SJCRH30 (cell line): Measurements from ENCODE around the gene TRIM25. TPM values are rescaled to one million over a fixed set of nuclear protein-coding genes. Genes with fewer than 3 reads are reported as not detected.

Experiments
- DNase-seq, 2 experiments: peaks; one replicate each; pipeline ENCODE4 v3.0.0-alpha.2; 2015 to 2020
- H3K27ac ChIP-seq: fragments of 250-450 bp; sonication (Bioruptor Pico); 2 replicates; pipeline ENCODE4 v1.5.1; 2020; ENCODE audit warnings: mild to moderate bottlenecking, moderate library complexity
- H3K27me3 ChIP-seq: fragments of 250-450 bp; sonication (Bioruptor Pico); 2 replicates; pipeline ENCODE4 v1.5.1; 2020; ENCODE audit warnings: mild to moderate bottlenecking, moderate library complexity
- H3K36me3 ChIP-seq: fragments of 250-450 bp; sonication (Bioruptor Pico); 2 replicates; pipeline ENCODE4 v1.5.1; 2020; ENCODE audit warnings: mild to moderate bottlenecking, moderate library complexity
- H3K4me1 ChIP-seq: fragments of 250-450 bp; sonication (Bioruptor Pico); 2 replicates; pipeline ENCODE4 v1.5.1; 2020; ENCODE audit warnings: mild to moderate bottlenecking, moderate library complexity
- H3K4me3 ChIP-seq: fragments of 250-450 bp; sonication (Bioruptor Pico); 2 replicates; pipeline ENCODE4 v1.5.1; 2020; ENCODE audit warnings: mild to moderate bottlenecking, moderate library complexity
- H3K9me3 ChIP-seq: fragments of 250-450 bp; sonication (Bioruptor Pico); replicated peaks from 2 replicates; pipeline ENCODE4 v1.5.1; 2020; ENCODE audit warnings: mild to moderate bottlenecking, moderate library complexity
- total RNA-seq: library from RNA; depleted of rRNA; stranded (reverse); fragments of >200 nt; shearing (Covaris generic); gene quantifications from 2 replicates; pipeline ENCODE4 v1.2.3, GENCODE V29; 2014

The TRIM25 gene
- total RNA-seq, 1 experiment from 2014 or later: 2.7 TPM

DNA sequence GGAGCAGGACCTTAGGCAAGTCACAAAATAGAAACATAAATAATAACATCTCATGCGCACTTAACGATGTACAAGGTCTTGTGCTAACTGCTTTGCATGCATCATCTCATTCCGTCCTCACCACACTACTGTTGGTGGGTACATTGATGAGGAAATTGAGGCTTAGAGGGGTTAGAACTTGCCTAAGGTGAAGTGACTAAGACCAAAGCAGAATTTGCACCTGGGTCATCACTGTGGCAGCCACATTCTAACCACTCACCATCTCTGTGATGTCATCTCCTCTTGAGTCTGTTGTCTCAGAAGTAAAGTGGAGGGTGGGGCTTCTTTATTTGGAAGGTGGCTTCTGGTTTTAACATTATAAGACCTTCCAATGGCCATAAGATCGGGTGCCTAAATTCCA, 20.4 kb upstream of the TRIM25 start:
- Histone ChIP-seq H3K27me3 (no peaks in the 10 kb centered on the region), H3K36me3 (peaks cover 21% of the 10 kb centered on the region), H3K4me1 (peaks cover 5% of the 10 kb centered on the region), H3K4me3 (no peak overlapping the region), H3K27ac (no peak overlapping the region), H3K9me3 (peaks cover 10% of the 10 kb centered on the region)
- DNase-seq: no peak

DNA sequence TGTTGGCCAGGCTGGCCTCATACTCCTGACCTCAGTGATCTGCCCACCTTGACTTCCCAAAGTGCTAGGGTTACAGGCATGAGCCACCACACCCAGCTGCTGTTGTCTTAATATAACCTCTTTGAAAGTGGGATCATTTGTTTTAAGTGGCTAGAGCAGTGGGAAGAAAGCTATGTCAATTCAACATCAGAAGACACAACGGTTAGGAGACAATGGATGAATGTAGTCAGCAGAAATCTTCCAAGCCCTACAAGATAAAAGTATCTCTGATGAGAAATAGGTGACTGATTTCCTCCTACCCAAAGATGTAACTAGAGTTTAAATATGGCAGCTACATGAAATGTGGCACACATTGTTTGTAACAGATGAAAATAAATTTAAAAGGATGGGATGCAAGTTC, 20.0 kb upstream of the TRIM25 start:
- DNase-seq: peak in 1 of 2 experiments; percentile 6
- Histone ChIP-seq H3K4me3 (no peak overlapping the region), H3K9me3 (peaks cover 10% of the 10 kb centered on the region), H3K27me3 (no peaks in the 10 kb centered on the region), H3K4me1 (peaks cover 5% of the 10 kb centered on the region), H3K36me3 (peaks cover 17% of the 10 kb centered on the region), H3K27ac (no peak overlapping the region)

DNA sequence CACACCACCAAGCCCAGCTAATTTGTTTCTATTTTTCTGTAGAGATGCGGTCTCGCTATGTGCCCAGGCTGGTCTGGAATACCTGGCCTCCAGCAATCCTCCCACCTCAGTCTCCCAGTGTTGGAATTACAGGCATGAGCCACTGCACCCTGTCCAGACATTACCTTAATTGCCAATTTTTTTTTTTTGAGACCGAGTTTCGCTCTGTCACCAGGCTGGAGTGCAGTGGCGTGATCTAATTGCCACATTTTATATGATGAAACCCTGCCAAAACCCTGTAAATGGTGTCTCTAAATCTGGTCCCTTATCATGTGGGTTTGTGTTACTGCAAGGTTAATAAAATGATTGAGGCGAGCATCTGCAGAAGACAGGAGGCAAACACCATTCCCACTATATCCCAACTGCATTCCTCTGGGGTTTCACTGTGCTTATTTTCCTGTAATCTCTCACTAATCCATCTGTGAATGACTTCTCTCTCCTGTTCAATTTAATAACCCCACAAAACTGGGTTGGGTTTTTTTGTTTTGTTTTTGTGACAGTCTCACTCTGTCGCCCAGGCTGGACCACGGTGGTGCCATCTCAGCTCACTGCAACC, 19.4 kb upstream of the TRIM25 start:
- H3K36me3 ChIP-seq: peaks cover 15% of the 10 kb centered on the region
- peaks cover 10% of the 10 kb centered on the region for H3K9me3 ChIP-seq
- DNase-seq: peak in 1 of 2 experiments; percentile 60
- H3K27me3 ChIP-seq: no peaks in the 10 kb centered on the region
- H3K27ac ChIP-seq: no peak overlapping the region
- H3K4me1 ChIP-seq: peaks cover 5% of the 10 kb centered on the region
- H3K4me3 ChIP-seq: no peak overlapping the region

DNA sequence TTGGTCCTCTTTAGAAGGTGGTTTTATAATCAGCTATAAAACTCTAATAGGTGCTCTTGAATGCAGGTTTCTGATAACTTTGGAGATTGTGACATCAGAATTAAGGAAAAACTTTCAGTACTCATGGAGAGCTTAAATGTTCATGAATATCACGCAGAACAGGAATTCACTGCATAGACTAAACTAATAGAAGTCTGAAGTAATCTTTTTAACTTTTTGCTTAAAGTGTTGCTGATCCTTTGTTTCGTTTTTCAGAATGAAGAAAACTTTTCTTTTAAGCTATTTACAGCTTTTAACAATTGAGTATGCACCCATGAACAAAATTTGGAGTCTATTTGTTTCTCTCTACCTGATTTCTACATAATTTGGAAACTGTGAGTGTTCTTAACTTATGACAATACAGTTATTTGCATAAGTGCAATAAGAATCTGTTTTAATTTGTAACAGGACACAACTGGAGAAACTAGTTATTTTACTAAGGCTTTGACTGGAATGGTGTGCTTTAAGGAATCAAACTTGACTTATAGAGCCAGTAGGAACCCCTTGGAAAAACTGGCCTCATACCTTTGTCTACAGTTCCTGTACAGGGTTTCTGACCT, 17.0 kb upstream of the TRIM25 start:
- peaks cover 5% of the 10 kb centered on the region for H3K4me1 ChIP-seq
- H3K9me3 ChIP-seq: peaks cover 10% of the 10 kb centered on the region
- H3K27ac ChIP-seq: no peak overlapping the region
- H3K27me3 ChIP-seq: no peaks in the 10 kb centered on the region
- no peaks in the 10 kb centered on the region for H3K36me3 ChIP-seq
- no peak overlapping the region for H3K4me3 ChIP-seq
- no peak for DNase-seq

DNA sequence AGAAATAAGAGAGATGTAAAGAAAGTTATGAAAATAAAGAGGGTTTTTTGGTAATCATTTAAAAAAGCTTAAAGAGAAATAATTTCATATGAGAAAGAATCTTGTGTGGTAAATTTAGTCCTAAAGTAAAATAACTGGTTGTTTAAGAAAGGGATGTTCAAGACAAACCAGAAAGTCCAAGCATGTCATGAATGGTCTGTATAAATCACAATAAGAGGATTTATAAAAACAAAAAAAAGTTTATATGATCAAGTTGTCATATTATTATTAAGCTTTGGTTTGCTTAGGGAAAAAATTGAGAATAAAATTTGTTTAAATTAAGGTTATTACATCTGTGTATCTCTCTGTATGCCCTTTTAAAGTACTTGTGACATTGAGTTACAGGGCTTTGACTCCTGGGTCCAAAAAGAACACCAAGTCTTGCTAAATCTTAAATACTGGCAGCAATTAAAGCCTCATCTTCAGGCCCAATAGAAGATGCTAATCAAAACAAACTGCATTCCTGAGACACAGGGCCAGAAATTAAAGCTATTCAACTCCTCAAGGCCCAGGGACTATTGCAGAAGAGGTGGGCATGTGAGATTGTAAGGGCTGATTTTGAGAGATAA, 15.6 kb upstream of the TRIM25 start:
- H3K27me3 ChIP-seq: no peaks in the 10 kb centered on the region
- no peak overlapping the region for H3K4me3 ChIP-seq
- DNase-seq: no peak
- peaks cover 10% of the 10 kb centered on the region for H3K9me3 ChIP-seq
- no peak overlapping the region for H3K27ac ChIP-seq
- no peaks in the 10 kb centered on the region for H3K36me3 ChIP-seq
- H3K4me1 ChIP-seq: peaks cover 5% of the 10 kb centered on the region

DNA sequence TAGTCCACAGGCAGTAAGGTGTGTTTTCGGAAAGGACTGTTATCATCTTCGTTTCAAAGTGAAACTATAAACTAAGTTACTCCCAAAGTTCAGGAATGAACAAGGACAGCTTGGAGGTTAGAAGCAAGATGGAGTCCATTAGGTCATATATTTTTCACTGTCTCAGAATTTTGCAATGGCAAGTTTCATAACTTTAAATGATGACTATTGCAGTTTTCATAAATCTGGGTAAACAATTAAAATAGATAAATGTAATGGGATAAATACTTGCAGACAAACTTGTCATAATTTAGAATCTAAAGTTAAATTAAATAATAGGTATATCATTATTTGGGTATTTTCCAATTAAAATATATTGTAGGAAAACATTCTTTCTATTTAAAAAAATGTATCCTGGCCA, 14.7 kb upstream of the TRIM25 start:
- H3K36me3 ChIP-seq: no peaks in the 10 kb centered on the region
- H3K9me3 ChIP-seq: peaks cover 10% of the 10 kb centered on the region
- H3K4me1 ChIP-seq: peaks cover under 1% of the 10 kb centered on the region; the same call in 1 of the 2 replicates
- no peak overlapping the region for H3K27ac ChIP-seq
- DNase-seq: no peak
- H3K27me3 ChIP-seq: no peaks in the 10 kb centered on the region
- H3K4me3 ChIP-seq: no peak overlapping the region

DNA sequence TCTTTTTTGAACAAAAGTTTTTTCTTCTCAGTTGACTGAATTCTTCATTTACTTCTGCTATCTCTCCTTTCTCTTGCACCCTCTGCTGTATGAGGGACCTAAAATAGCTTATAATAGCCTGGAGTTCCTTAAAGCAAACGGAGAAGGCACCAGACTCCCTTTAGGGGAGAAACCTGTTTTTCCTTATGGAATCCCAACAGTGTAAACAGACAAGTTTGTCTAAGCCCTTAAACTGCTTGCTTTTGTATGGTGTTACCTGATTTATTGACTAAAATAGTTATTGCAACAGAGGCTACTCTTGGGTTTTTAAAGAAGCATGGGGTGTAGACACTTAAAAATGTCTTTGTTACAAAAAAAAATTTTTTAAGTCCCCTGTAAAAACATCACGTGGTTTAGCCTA, 12.9 kb upstream of the TRIM25 start:
- no peaks in the 10 kb centered on the region for H3K4me1 ChIP-seq
- no peaks in the 10 kb centered on the region for H3K36me3 ChIP-seq
- no peaks in the 10 kb centered on the region for H3K27me3 ChIP-seq
- no peak overlapping the region for H3K4me3 ChIP-seq
- H3K27ac ChIP-seq: no peak overlapping the region
- peaks cover 10% of the 10 kb centered on the region for H3K9me3 ChIP-seq
- no peak for DNase-seq

DNA sequence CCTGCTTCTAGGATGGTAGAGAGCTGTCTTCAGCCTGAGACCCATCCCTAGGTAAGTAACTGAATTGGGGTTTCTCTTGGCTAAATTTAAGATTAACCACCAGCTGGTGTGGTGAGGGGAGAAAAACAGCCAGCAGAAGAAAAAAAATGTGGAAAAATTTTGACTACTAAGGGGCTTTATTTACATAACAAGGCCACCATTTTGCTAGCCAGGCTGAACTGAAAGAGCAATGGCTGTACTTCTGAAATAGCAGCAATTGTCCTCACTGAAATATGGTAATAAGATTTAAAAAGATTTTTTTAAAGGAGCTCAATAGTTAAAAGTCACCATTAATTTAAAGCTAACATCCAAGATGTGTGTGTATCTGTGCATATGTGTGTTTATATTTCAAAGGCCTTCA, 12.4 kb upstream of the TRIM25 start:
- H3K27ac ChIP-seq: no peak overlapping the region
- no peaks in the 10 kb centered on the region for H3K27me3 ChIP-seq
- H3K36me3 ChIP-seq: no peaks in the 10 kb centered on the region
- H3K9me3 ChIP-seq: peaks cover 10% of the 10 kb centered on the region
- H3K4me3 ChIP-seq: no peak overlapping the region
- no peaks in the 10 kb centered on the region for H3K4me1 ChIP-seq
- DNase-seq: no peak

DNA sequence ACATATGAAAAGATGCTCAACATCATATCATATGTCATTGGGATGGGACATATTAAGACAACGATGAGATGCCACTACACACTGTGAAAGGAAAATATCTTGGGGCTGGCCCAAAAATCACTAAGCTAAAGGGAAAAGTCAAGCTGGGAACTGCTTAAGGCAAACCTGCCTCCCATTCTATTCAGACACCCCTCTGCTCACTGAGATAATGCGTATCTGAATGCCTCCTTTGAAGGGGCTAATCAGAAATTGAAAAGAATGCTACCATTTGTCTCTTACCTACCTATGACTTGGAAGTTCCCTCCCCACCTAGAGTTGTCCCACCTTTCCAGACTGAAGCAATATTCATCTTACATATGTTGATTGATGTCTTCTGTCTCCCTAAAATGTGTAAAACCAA, 11.2 kb upstream of the TRIM25 start:
- Histone ChIP-seq H3K9me3 (peaks cover 7% of the 10 kb centered on the region), H3K27me3 (no peaks in the 10 kb centered on the region), H3K27ac (no peak overlapping the region), H3K4me3 (no peak overlapping the region), H3K4me1 (no peaks in the 10 kb centered on the region), H3K36me3 (no peaks in the 10 kb centered on the region)
- DNase-seq: no peak

DNA sequence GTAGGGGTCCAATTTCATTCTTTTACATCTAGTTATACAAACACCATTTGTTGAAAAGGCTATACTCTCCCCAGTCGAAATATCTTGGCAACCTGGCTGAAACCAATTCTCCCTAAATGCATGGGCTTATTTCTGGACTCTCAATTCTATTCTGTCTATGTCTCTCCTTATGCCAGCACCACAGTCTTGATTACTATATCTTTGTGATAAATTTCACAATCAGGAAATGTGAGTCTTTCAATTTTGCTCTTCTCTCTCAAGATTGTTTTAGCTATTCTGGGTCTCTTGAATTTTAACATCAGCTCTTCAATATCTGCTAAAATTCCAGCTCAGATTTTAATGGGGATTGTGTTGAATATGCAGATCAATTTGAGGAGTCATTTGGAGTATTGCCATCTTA, 5.9 kb upstream of the TRIM25 start:
- no peak for DNase-seq
- H3K4me1 ChIP-seq: peaks cover 17% of the 10 kb centered on the region
- peaks cover 6% of the 10 kb centered on the region; the same call in 1 of the 2 replicates for H3K9me3 ChIP-seq
- no peak overlapping the region for H3K27ac ChIP-seq
- H3K27me3 ChIP-seq: no peaks in the 10 kb centered on the region
- H3K4me3 ChIP-seq: no peak overlapping the region
- H3K36me3 ChIP-seq: no peaks in the 10 kb centered on the region

DNA sequence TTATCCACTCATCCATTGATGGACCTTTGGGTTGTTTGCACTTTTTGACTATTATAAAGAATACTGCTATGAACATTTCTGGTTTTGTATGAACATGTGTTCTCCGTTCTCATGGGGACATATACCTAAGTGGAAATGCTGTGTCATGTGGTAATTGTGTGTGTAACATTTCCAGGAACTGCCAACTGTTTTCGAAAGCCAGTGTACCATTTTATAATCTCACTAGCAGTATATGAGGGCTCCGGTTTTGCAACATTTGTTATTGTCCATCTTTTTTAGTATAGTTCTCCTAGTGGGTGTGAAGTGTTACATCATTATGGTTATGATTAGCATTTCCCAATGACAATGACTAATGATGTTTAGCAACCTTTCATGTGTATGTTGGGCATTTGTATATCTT, 5.1 kb upstream of the TRIM25 start:
- H3K27ac ChIP-seq: no peak overlapping the region
- no peak for DNase-seq
- H3K36me3 ChIP-seq: no peaks in the 10 kb centered on the region
- H3K4me3 ChIP-seq: no peak overlapping the region
- peaks cover 6% of the 10 kb centered on the region; the same call in 1 of the 2 replicates for H3K9me3 ChIP-seq
- H3K4me1 ChIP-seq: peaks cover 18% of the 10 kb centered on the region
- H3K27me3 ChIP-seq: no peaks in the 10 kb centered on the region

DNA sequence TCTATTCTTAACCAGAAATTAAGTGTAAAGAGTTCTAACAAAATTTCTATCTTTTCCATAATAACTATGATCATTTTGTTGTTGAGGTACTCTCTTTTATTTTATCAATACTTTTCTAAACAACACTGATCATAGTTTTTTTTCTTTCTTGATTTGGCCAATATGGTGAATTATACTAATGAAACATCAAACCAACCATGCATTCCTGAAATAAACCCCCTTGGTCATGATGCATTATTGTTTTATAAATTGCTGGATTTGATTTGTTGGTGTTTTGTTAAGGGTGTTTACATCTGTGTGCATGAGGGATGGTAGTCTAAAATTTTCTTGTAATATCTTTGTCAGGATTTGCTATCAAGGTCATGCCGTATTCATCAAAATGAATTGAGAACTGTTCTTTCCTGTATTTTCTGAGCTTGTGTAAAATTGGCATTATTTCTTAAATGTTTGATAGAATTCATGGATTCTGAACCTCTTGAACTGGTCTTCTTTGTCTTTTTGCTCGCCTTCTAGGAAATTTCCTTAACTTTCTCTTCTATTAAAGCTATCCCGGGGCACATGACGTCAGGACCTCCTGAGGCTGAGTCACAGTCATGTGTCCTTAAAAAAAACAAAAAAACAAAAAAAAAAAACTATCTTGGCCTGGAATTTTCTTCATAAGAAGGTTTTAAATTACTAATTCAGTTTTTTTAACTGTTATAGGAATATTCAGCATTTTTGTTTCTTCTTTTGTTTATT, 3.9 kb upstream of the TRIM25 start:
- no peak overlapping the region for H3K27ac ChIP-seq

DNA sequence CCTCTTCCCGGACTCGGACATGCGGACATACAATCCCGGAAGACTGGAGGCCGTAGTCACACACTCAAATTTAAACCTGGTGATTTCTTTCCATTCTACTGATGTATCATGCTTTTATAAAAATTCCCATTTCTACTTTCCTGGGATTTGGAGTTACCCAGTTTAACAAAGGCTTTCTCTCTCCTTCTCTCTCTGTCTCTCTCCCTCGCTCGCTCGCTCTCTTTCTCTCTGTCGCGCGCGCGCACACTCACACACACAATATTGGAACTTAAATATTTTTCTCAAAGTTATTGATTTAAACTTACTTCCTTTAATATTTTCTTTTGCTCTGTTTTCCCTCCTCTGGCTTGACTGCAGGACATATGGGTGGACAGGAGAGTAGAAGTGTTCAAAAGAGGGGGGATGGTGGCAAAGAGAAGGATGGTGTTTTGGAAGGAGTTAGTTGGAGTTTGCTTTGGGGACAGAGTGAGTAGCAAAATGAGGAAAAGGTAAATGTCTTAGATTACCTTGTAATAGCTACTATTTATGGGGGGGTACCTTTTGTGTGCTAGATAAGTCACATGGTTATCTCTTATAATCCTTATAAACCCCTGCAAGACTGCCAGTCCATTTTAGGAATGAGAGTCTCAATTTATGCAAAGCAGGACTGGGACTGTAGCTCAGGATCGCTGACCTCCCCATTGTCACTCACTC, 878 bp upstream of the TRIM25 start:
- H3K27me3 ChIP-seq: no peaks in the 10 kb centered on the region
- H3K9me3 ChIP-seq: peaks cover 6% of the 10 kb centered on the region; the same call in 1 of the 2 replicates
- peak overlapping the region; percentile 62 for H3K4me3 ChIP-seq
- peaks cover 18% of the 10 kb centered on the region for H3K4me1 ChIP-seq
- no peak for DNase-seq
- peak overlapping the region; percentile 91 for H3K27ac ChIP-seq
- no peaks in the 10 kb centered on the region for H3K36me3 ChIP-seq

More for the DNA sequence above, 3.9 kb upstream of the TRIM25 start:
- no peaks in the 10 kb centered on the region for H3K27me3 ChIP-seq
- H3K9me3 ChIP-seq: peaks cover 6% of the 10 kb centered on the region; the same call in 1 of the 2 replicates
- no peak overlapping the region for H3K4me3 ChIP-seq
- peaks cover 18% of the 10 kb centered on the region for H3K4me1 ChIP-seq
- no peak for DNase-seq
- H3K36me3 ChIP-seq: no peaks in the 10 kb centered on the region

DNA sequence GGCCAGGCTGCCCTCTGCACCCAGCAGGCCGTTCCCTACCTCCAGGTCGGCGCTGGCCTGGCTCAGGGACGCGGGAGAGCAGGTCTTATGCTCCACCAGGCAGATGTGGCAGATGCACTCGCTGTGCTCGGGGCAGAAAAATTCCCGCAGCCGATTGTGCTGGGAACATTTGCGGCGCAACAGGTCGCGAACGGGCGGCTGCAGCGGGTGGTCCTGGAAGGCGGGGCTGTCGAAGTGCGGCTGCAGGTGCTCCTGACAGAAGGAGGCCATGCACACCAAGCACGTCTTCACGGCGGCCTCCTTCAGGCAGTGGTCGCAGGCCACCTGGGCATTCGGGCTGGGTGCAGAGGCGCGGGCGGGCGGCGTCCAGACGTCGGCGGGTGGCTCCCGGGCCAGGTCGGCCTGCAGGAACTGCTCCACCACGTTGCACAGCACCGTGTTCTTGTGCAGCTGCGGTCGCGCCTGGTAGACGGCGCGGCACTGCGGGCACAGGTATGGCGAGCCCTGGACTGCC, 439 bp downstream of the TRIM25 start:
- Histone ChIP-seq H3K27me3 (no peaks in the 10 kb centered on the region), H3K9me3 (peaks cover 6% of the 10 kb centered on the region; the same call in 1 of the 2 replicates), H3K36me3 (no peaks in the 10 kb centered on the region), H3K27ac (no peak overlapping the region), H3K4me1 (peaks cover 18% of the 10 kb centered on the region), H3K4me3 (peak overlapping the region; percentile 62)
- no peak for DNase-seq
